Measurements from ENCODE around the gene SIAH2. TPM values are rescaled to one million over a fixed set of nuclear protein-coding genes. Genes with fewer than 3 reads are reported as not detected.

Gene SIAH2
- total and polyA plus RNA-seq, 9 of the 15 experiments (the other 6 are each of a cell fraction or from before 2014, with no cell fraction given) = 4.8 to 39.0 (median 29.9) TPM

DNA sequence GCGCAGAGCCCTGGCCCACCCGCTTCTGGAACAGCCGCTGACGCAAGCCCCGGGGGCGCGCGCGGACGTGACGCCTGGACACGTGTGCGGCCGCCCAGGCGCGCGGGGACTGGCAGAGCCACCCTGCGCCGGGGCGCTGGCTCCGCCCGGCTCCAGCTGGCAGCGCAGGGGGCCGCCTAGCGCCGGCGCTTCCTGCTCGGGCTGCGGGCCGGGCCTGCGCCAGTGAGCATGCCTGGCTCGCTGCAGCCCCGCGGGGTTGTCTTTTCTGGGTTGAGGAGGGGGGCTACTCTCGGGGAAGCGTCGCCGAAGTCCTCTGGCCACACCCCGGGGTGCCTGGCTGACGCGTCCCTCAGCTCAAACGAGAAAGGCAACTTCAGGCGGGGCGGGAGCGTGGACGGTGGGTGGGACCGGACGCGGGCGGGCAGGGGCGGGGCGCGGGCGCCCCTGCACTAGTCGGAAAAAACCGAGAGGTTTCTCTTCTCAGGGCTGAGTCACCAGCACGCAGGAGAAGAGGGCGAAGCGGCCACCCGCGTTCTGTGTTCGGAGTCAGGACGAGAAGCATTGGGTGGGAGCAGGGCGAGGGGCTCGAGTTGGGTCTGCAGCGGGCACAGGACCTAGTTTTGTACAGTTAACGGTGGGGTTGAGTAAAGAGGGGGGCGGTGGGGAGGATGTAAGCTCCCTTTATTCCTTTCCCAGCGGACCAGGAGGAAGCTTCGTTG lies at the start of gene SIAH2 (continued):
- TF ChIP-seq GATA2 (CRISPR knock-in tag; IDR thresholded peaks at IDR 0.05) (no peak), ZNF408 (CRISPR knock-in tag; IDR thresholded peaks at IDR 0.05; ENCODE audit: low read depth) (no peak), MBD2 (IDR thresholded peaks at IDR 0.05; ENCODE audit: borderline replicate concordance, low read depth) (peak; percentile 64; the same call in 1 of the 2 replicates), MCM7 (IDR thresholded peaks at IDR 0.05) (no peak), MYC (IDR thresholded peaks at IDR 0.05; ENCODE audit: low read depth, low read length) (peak; percentile 86), MYC (CRISPR knock-in tag; IDR thresholded peaks at IDR 0.05; ENCODE audit: borderline replicate concordance, low read depth) (no peak), EHMT2 (IDR thresholded peaks at IDR 0.05) (no peak), ZNF79 (CRISPR knock-in tag; IDR thresholded peaks at IDR 0.05; ENCODE audit: low read depth) (no peak), STAT5A (IDR thresholded peaks at IDR 0.05; ENCODE audit: borderline replicate concordance, low read length) (no peak), BRD9 (IDR thresholded peaks at IDR 0.05; ENCODE audit: low read depth, partially characterized antibody) (peak; percentile 80), ELF1 (tag; IDR thresholded peaks at IDR 0.05) (no peak), ZNF717 (CRISPR knock-in tag; IDR thresholded peaks at IDR 0.05) (no peak), CEBPB (tag; IDR thresholded peaks at IDR 0.05) (no peak), ZFPM2 (CRISPR knock-in tag; IDR thresholded peaks at IDR 0.05) (no peak), HOXB6 (CRISPR knock-in tag; IDR thresholded peaks at IDR 0.05; ENCODE audit: borderline replicate concordance) (no peak)
- TF ChIP-seq, protein P1, sequence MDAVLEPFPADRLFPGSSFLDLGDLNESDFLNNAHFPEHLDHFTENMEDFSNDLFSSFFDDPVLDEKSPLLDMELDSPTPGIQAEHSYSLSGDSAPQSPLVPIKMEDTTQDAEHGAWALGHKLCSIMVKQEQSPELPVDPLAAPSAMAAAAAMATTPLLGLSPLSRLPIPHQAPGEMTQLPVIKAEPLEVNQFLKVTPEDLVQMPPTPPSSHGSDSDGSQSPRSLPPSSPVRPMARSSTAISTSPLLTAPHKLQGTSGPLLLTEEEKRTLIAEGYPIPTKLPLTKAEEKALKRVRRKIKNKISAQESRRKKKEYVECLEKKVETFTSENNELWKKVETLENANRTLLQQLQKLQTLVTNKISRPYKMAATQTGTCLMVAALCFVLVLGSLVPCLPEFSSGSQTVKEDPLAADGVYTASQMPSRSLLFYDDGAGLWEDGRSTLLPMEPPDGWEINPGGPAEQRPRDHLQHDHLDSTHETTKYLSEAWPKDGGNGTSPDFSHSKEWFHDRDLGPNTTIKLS (IDR thresholded peaks at IDR 0.05; ENCODE audit: borderline replicate concordance, low read depth) = peak; percentile 84; the same call in 1 of the 2 replicates
- TF ChIP-seq, protein P2, sequence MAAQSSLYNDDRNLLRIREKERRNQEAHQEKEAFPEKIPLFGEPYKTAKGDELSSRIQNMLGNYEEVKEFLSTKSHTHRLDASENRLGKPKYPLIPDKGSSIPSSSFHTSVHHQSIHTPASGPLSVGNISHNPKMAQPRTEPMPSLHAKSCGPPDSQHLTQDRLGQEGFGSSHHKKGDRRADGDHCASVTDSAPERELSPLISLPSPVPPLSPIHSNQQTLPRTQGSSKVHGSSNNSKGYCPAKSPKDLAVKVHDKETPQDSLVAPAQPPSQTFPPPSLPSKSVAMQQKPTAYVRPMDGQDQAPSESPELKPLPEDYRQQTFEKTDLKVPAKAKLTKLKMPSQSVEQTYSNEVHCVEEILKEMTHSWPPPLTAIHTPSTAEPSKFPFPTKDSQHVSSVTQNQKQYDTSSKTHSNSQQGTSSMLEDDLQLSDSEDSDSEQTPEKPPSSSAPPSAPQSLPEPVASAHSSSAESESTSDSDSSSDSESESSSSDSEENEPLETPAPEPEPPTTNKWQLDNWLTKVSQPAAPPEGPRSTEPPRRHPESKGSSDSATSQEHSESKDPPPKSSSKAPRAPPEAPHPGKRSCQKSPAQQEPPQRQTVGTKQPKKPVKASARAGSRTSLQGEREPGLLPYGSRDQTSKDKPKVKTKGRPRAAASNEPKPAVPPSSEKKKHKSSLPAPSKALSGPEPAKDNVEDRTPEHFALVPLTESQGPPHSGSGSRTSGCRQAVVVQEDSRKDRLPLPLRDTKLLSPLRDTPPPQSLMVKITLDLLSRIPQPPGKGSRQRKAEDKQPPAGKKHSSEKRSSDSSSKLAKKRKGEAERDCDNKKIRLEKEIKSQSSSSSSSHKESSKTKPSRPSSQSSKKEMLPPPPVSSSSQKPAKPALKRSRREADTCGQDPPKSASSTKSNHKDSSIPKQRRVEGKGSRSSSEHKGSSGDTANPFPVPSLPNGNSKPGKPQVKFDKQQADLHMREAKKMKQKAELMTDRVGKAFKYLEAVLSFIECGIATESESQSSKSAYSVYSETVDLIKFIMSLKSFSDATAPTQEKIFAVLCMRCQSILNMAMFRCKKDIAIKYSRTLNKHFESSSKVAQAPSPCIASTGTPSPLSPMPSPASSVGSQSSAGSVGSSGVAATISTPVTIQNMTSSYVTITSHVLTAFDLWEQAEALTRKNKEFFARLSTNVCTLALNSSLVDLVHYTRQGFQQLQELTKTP (IDR thresholded peaks at IDR 0.05; ENCODE audit: low read depth in 1 of 2, partially characterized antibody in 2 of 2) = no peak
- TF ChIP-seq, protein P3, sequence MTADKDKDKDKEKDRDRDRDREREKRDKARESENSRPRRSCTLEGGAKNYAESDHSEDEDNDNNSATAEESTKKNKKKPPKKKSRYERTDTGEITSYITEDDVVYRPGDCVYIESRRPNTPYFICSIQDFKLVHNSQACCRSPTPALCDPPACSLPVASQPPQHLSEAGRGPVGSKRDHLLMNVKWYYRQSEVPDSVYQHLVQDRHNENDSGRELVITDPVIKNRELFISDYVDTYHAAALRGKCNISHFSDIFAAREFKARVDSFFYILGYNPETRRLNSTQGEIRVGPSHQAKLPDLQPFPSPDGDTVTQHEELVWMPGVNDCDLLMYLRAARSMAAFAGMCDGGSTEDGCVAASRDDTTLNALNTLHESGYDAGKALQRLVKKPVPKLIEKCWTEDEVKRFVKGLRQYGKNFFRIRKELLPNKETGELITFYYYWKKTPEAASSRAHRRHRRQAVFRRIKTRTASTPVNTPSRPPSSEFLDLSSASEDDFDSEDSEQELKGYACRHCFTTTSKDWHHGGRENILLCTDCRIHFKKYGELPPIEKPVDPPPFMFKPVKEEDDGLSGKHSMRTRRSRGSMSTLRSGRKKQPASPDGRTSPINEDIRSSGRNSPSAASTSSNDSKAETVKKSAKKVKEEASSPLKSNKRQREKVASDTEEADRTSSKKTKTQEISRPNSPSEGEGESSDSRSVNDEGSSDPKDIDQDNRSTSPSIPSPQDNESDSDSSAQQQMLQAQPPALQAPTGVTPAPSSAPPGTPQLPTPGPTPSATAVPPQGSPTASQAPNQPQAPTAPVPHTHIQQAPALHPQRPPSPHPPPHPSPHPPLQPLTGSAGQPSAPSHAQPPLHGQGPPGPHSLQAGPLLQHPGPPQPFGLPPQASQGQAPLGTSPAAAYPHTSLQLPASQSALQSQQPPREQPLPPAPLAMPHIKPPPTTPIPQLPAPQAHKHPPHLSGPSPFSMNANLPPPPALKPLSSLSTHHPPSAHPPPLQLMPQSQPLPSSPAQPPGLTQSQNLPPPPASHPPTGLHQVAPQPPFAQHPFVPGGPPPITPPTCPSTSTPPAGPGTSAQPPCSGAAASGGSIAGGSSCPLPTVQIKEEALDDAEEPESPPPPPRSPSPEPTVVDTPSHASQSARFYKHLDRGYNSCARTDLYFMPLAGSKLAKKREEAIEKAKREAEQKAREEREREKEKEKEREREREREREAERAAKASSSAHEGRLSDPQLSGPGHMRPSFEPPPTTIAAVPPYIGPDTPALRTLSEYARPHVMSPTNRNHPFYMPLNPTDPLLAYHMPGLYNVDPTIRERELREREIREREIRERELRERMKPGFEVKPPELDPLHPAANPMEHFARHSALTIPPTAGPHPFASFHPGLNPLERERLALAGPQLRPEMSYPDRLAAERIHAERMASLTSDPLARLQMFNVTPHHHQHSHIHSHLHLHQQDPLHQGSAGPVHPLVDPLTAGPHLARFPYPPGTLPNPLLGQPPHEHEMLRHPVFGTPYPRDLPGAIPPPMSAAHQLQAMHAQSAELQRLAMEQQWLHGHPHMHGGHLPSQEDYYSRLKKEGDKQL (CRISPR knock-in tag; IDR thresholded peaks at IDR 0.05; ENCODE audit: borderline replicate concordance) = no peak
